Measurements from ENCODE around the gene MRPL55.

Gene MRPL55

DNA sequence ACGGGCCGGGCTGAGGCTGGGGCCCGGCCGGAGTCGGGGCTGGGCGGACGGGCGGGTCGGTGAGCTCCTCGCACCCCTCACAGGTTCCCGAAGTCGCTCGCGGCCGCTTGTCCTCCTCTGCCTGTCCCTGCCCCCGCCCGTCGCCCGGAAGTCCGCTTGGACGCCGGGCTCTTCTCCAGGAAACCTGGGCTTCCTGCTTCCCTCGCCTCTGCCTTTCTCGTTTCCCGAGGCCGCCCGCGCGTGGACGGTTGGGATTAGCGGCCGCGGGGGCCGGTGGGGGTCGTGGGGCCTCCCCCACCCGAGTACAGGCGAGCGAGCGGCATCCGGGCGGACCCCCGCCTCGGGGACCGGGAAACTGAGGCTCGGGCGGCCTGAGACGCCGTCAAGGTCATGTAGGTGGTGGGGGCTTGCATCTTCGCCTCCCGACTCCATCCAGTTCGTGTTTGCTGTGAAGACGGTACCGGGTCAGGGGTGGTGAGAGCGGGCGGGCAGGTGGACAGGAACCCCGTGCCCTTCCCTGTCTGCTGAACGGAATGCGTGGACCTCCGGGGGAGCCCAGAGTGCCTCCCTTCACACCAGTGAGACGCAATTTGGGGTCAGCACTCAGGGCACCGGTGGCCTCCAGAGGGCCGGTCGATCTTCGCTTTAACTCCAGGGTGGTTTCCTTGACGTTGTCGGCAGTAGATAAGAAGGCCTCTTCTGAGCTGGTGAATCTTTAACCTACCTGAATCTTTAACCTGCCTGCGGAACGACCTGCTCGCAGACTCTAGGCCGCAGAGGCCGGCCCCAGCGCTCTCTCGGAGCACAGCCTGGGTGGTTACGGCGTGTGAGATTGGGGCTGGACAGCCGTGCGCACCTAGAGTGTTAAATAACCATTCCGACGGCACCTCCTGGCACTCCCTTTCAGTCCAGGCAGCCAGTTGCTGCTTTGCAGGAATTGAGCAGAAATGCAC, 25.9 kb downstream of the MRPL55 start:
- TF ChIP-seq, protein P1, sequence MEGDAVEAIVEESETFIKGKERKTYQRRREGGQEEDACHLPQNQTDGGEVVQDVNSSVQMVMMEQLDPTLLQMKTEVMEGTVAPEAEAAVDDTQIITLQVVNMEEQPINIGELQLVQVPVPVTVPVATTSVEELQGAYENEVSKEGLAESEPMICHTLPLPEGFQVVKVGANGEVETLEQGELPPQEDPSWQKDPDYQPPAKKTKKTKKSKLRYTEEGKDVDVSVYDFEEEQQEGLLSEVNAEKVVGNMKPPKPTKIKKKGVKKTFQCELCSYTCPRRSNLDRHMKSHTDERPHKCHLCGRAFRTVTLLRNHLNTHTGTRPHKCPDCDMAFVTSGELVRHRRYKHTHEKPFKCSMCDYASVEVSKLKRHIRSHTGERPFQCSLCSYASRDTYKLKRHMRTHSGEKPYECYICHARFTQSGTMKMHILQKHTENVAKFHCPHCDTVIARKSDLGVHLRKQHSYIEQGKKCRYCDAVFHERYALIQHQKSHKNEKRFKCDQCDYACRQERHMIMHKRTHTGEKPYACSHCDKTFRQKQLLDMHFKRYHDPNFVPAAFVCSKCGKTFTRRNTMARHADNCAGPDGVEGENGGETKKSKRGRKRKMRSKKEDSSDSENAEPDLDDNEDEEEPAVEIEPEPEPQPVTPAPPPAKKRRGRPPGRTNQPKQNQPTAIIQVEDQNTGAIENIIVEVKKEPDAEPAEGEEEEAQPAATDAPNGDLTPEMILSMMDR (IDR thresholded peaks at IDR 0.05; ENCODE audit: low read depth, low read length, missing control alignments): no peak
- H3K4me3 ChIP-seq (ENCODE audit: low read depth, low read length): peak overlapping the region; percentile 95
- DNase-seq (ENCODE audit: low read depth): no peak
- in situ Hi-C loops (cut with HindIII; ENCODE audit: low sequenced_read_pairs): no loop called here

DNA sequence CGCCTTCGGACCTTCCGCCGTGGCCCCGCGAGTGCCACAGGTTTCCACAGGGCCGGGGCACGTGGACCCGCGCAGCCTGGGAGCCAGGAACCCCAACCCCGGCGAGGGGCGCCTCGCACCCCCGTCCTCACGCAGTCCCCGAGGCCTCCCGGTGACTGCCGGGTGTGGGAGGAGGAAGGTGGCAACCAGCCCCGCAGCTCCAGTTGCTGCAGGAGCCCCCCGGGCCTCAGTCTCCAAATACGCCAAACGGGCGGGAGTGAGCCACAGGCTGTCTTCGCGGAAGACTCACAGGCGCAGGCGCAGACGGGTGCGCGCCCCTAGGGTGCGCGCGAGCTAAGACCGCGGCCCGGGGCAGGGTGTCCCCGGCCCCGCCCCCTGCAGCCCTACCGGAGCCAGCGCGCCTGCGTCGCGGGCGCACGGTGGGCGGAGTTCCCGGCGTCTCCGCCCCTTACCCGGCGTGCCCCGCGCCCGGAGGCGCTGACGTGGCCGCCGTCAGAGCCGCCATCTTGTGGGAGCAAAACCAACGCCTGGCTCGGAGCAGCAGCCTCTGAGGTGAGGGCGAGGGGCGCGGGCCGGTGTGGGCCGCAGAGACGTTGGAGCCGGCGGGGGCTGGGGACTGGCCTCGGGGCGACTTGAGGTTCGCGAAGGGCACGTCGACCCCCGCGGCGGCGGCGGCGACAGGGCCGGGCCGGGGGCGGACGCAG, 26.7 kb downstream of the MRPL55 start, which contains the start of gene ARF1:
ARF1 (plus strand) TSS at position 495 of the 704 bp plus-strand sequence. CDS start 14,407 bp downstream, outside the sequence.
- TF ChIP-seq, protein P1 (IDR thresholded peaks at IDR 0.05; ENCODE audit: low read depth, low read length, missing control alignments): no peak

DNA sequence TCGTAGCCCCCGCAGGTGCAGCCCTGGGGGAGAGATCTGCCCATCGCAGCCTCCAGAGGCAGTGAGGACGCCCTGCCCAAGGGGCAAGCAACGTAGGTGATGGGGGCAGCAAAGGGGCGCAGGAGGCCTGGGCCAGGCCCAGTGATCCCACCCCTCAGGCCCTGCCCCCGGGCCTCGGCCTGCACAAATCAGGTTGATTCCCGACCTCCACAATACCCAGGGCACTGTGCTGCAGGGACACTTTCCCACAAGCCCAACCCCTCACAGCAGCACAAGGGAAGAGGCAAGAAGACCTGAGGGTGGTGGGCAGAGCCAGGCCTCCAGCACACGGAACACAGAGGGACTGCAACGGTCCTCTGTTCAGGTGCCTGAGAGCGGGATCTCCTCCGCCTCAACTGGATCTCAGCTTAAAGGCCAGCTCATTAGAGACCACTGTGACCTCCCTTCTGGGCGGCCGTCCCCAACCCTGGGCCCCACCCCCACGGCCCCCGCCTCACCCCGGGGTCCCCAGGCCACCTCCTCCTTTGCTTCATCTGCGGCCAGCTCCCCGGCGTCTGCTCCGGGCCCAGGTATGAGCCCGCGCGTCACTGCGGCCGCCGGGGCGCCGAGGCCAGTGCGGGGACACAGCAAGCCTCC, 27.4 kb downstream of the MRPL55 start:
- H3K4me3 ChIP-seq (ENCODE audit: low read depth, low read length): peak overlapping the region; percentile 95
- no peak for DNase-seq (ENCODE audit: low read depth)
- TF ChIP-seq, protein P1 (IDR thresholded peaks at IDR 0.05; ENCODE audit: low read depth, low read length, missing control alignments): no peak
- in situ Hi-C loops (cut with HindIII; ENCODE audit: low sequenced_read_pairs): no loop called here

More for the DNA sequence above, 26.7 kb downstream of the MRPL55 start, which contains the start of gene ARF1:
- in situ Hi-C loops (cut with HindIII; ENCODE audit: low sequenced_read_pairs): no loop called here
- H3K4me3 ChIP-seq (ENCODE audit: low read depth, low read length): peak within 1 kb of the TSS; percentile 95
- peak; percentile 76 for DNase-seq (ENCODE audit: low read depth)

DNA sequence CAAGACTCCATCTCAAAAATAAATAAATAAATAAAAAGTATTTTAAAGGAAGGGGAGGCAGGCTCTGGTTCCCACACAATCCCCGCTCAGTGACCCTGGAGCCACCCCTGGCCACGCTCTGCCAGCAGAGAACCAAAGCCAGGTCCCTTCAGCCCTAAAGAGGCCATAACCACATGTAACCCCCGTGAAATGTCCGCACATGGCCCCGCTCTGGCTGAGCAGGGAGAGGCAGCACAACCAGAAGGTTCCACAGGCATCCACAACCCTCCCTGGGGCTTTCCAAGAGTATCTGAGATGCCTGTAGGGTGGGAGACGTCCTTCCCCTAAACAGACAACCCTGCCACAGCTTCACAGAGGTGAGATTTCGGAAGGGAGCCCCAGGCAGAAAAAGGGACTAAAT, 28.0 kb downstream of the MRPL55 start:
- peak overlapping the region; percentile 95 for H3K4me3 ChIP-seq (ENCODE audit: low read depth, low read length)
- no peak for DNase-seq (ENCODE audit: low read depth)
- TF ChIP-seq, protein P1 (IDR thresholded peaks at IDR 0.05; ENCODE audit: low read depth, low read length, missing control alignments): no peak
- in situ Hi-C loops (cut with HindIII; ENCODE audit: low sequenced_read_pairs): no loop called here

DNA sequence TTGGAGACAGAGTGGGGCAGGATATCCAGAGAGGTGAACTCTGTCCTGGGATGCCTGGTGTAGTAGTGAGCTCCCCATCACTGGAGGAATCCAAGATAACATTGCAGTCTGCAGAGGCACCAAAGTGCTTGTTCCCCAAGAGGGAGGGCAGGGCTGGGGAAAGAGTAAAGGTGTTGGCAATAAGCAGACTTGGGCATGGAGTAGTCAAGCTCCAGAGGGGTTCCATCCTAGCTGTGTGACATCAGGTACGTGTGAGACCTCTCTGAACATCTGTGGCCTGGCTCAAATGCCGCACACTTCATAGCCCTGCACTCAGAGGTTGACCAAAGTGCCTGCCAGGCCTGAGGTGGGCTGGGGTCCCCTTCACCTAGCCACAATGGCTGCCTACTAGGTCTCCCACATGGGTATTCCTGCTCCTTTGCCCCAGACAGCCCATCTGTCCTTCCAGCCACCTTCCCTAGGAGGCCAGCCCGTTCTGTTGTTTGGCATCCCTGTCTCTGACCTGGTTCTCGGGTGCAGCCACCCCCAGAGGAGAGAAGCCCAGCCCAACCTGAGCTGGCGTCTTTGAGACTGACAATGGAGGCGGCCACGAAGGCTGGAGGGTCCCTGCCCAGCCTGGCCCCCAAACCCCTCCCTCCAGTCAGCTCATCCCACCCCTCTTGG, 29.4 kb downstream of the MRPL55 start:
- no peak overlapping the region for H3K4me3 ChIP-seq (ENCODE audit: low read depth, low read length)
- no peak for DNase-seq (ENCODE audit: low read depth)
- in situ Hi-C loops (cut with HindIII; ENCODE audit: low sequenced_read_pairs): no loop called here
- TF ChIP-seq, protein P1 (IDR thresholded peaks at IDR 0.05; ENCODE audit: low read depth, low read length, missing control alignments): no peak

DNA sequence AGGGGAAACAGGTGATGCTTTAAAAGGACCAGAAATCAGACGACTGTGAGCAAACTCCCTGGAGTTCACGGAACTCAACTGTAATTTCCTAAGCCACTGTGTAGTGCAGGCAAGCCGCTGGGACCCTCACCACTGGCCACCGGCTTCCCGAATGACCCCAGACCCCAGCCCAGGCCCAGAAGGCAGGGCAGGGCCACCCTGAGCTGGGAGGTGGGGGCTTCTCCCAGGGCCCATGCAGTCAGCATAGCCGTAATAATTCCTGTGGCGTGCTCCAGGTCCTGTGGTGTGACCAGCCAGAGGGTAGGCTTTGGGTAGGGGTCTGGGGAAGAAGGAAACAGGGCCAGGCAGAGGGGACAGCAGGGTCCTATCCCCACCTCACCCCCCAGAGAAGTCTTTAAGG, 30.1 kb downstream of the MRPL55 start:
- no peak overlapping the region for H3K4me3 ChIP-seq (ENCODE audit: low read depth, low read length)
- TF ChIP-seq, protein P1 (IDR thresholded peaks at IDR 0.05; ENCODE audit: low read depth, low read length, missing control alignments): no peak
- in situ Hi-C loops (cut with HindIII; ENCODE audit: low sequenced_read_pairs): no loop called here
- DNase-seq (ENCODE audit: low read depth): no peak
